Calu3 (cell line): ENCODE results near the gene CCNYL1. TPM values are rescaled to one million over a fixed set of nuclear protein-coding genes. Genes with fewer than 3 reads are reported as not detected.

ENCODE experiments used
- BruUV-seq: library from RNA; stranded (reverse); fragments of 400-500 nt; replicated peaks from 2 replicates; lab custom pipeline; 2021; lab: Mats Ljungman, UMichigan
- CTCF ChIA-PET: fragments of 300-600 bp; sonication (Branson Sonifier 250); formaldehyde crosslinking; loops from one replicate; lab custom pipeline; 2022; ENCODE audit warnings: antibody characterized with exemption; lab: Charles Lee
- DNase-seq: peaks from one replicate; pipeline ENCODE4 v3.0.0; 2022
- H3K27ac Mint-ChIP-seq: one replicate; pipeline ENCODE4 v1.8.0; 2022; ENCODE audit warnings: mixed read lengths; ENCODE audit not compliant: unreplicated experiment
- H3K27me3 Mint-ChIP-seq: one replicate; pipeline ENCODE4 v1.8.0; 2022; ENCODE audit warnings: mixed read lengths; ENCODE audit not compliant: unreplicated experiment
- H3K36me3 Mint-ChIP-seq: one replicate; pipeline ENCODE4 v1.8.0; 2022; ENCODE audit warnings: mild to moderate bottlenecking, moderate library complexity, mixed read lengths; ENCODE audit not compliant: insufficient read depth, unreplicated experiment
- H3K4me1 Mint-ChIP-seq: one replicate; pipeline ENCODE4 v1.8.0; 2022; ENCODE audit warnings: mild to moderate bottlenecking, low read depth, mixed read lengths; ENCODE audit not compliant: unreplicated experiment
- H3K4me3 Mint-ChIP-seq: one replicate; pipeline ENCODE4 v1.8.0; 2022; ENCODE audit warnings: mild to moderate bottlenecking, low read depth, moderate library complexity, mixed read lengths; ENCODE audit not compliant: unreplicated experiment
- H3K9me3 Mint-ChIP-seq: one replicate; pipeline ENCODE4 v1.8.0; 2022; ENCODE audit warnings: low read depth, mixed read lengths; ENCODE audit not compliant: unreplicated experiment
- intact Hi-C: fragments of 100-400 bp; cut with micrococcal nuclease; formaldehyde crosslinking; loops from one replicate; pipeline ENCODE4 v1.10.0; 2022; ENCODE audit not compliant: unreplicated experiment
- total RNA-seq: library from RNA; stranded (reverse); gene quantifications from 2 replicates; pipeline ENCODE4 v1.2.3, GENCODE V29; 2022
- TF ChIP-seq, protein P1 (sequence below): fragments of 200-600 bp; IDR thresholded peaks from one replicate; pipeline ENCODE4 v1.8.0; 2022; ENCODE audit warnings: antibody characterized with exemption; ENCODE audit not compliant: unreplicated experiment

The CCNYL1 gene
- total RNA-seq, 1 experiment from 2014 or later, result 13.7 TPM

DNA sequence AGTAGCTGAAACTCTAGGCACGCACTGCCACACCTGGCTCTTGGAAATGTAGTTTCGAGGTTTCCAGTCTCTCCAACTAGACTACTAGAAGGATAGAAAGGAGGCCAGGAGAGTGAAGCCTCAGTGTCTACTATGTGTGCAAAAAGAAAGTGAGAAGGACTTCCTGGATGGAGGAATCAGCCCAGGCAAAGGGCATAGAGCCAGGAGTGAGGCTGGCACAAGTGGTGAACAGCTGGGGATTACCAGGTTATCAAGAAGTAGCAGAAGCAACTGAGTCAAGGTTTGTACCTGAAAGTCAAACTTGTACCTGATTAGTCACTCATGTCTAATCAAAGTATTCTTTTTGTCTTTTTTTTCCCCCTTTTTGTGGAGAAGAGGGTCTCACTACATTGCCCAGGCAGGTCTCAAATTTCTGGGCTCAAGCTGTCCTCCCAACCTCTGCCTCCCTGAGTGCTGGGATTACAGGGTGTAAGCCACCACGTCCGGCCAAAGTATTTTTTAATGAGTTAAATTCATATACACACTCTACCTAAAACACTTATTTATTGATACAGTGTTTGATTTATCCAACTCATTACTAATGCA lies 67.0 kb downstream of the CCNYL1 start:
- no peaks in the 10 kb centered on the region for H3K9me3 Mint-ChIP-seq
- BruUV-seq, result no TSS peak
- H3K27ac Mint-ChIP-seq, result no peak overlapping the region
- H3K27me3 Mint-ChIP-seq, result no peaks in the 10 kb centered on the region
- no peaks in the 10 kb centered on the region for H3K36me3 Mint-ChIP-seq
- DNase-seq, result no peak
- no peak overlapping the region for H3K4me3 Mint-ChIP-seq
- CTCF ChIA-PET, result no interaction called here
- peaks cover 28% of the 10 kb centered on the region for H3K4me1 Mint-ChIP-seq
- TF ChIP-seq, protein P1, sequence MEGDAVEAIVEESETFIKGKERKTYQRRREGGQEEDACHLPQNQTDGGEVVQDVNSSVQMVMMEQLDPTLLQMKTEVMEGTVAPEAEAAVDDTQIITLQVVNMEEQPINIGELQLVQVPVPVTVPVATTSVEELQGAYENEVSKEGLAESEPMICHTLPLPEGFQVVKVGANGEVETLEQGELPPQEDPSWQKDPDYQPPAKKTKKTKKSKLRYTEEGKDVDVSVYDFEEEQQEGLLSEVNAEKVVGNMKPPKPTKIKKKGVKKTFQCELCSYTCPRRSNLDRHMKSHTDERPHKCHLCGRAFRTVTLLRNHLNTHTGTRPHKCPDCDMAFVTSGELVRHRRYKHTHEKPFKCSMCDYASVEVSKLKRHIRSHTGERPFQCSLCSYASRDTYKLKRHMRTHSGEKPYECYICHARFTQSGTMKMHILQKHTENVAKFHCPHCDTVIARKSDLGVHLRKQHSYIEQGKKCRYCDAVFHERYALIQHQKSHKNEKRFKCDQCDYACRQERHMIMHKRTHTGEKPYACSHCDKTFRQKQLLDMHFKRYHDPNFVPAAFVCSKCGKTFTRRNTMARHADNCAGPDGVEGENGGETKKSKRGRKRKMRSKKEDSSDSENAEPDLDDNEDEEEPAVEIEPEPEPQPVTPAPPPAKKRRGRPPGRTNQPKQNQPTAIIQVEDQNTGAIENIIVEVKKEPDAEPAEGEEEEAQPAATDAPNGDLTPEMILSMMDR, result no peak
- intact Hi-C loops, result no loop called here

DNA sequence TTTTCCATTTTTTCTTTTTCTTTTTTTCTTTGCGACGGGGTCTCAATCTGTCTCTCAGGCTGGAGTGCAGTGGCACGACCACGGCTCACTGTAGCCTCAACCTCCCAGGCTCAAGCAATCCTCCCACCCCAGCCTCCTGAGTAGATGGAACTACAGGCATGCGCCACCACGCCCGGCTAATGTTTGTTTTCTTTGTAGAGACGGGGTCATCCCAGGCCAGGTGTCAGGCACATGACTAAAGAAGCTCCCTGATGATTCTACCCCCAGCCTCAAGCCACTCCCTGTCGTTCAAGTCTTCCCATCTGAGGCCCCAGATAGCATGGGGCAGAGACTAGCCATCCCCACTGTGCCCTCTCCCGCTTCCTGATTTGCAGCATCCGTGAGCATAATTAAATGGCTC lies 68.1 kb downstream of the CCNYL1 start:
- TF ChIP-seq, protein P1, result no peak
- H3K36me3 Mint-ChIP-seq, result no peaks in the 10 kb centered on the region
- H3K4me1 Mint-ChIP-seq, result peaks cover 33% of the 10 kb centered on the region
- no TSS peak for BruUV-seq
- intact Hi-C loops, result no loop called here
- CTCF ChIA-PET, result no interaction called here
- H3K27ac Mint-ChIP-seq, result no peak overlapping the region
- H3K27me3 Mint-ChIP-seq, result no peaks in the 10 kb centered on the region
- no peak overlapping the region for H3K4me3 Mint-ChIP-seq
- DNase-seq, result no peak
- H3K9me3 Mint-ChIP-seq, result no peaks in the 10 kb centered on the region

- BruUV-seq, result no TSS peak
- intact Hi-C loops, result no loop called here
- TF ChIP-seq, protein P1, result no peak
- CTCF ChIA-PET, result interaction anchor here (0.6 to 0.8 kb wide), 2 partner anchors 10 to 105 kb away, joined by 3 read pairs; no protein-coding TSS in a partner anchor
- no peaks in the 10 kb centered on the region for H3K36me3 Mint-ChIP-seq
- no peaks in the 10 kb centered on the region for H3K9me3 Mint-ChIP-seq
- peaks cover 45% of the 10 kb centered on the region for H3K4me1 Mint-ChIP-seq
- no peak overlapping the region for H3K27ac Mint-ChIP-seq
- H3K4me3 Mint-ChIP-seq, result no peak overlapping the region
- no peaks in the 10 kb centered on the region for H3K27me3 Mint-ChIP-seq
- no peak for DNase-seq
Measured at GRCh38 chr2:207782238-207783030, 71.0 kb downstream of the CCNYL1 start.

DNA sequence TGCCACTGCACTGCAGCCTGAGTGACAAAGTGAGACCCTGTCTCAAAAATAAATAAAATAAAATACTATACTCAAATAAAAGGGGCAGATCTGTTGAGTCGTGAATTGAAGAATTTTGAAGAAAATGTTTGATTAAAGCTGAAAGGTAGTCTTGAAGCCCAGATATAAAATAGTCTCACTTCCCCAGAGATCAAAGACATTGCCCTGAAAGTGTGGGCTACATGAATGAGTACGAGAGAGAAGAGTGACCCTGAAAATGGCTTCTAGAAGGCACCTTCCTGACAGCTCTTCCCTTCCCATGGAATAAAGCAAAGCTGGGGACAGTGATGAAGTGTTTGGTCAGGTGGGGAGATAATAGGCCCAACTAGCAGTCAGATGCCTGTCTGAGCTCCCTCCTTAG lies 72.1 kb downstream of the CCNYL1 start:
- CTCF ChIA-PET, result no interaction called here
- no peaks in the 10 kb centered on the region for H3K27me3 Mint-ChIP-seq
- H3K4me1 Mint-ChIP-seq, result peaks cover 48% of the 10 kb centered on the region
- intact Hi-C loops, result no loop called here
- no peak overlapping the region for H3K4me3 Mint-ChIP-seq
- TF ChIP-seq, protein P1, result no peak
- no peaks in the 10 kb centered on the region for H3K9me3 Mint-ChIP-seq
- BruUV-seq, result no TSS peak
- H3K27ac Mint-ChIP-seq, result no peak overlapping the region
- DNase-seq, result no peak
- H3K36me3 Mint-ChIP-seq, result no peaks in the 10 kb centered on the region
